GM18858 (cell line): Measurements from ENCODE around the gene ADAMTS9.

Experiments
- ATAC-seq: cut with Tn5 transposase; IDR thresholded peaks from one replicate; pipeline ENCODE4 v1.9.1; 2021; ENCODE audit not compliant: unreplicated experiment

The ADAMTS9 gene

GRCh38 chr3:64655160-64655559 lies 32.6 kb downstream of the ADAMTS9 start:
- no peak for ATAC-seq

- ATAC-seq = no peak
Measured at GRCh38 chr3:64654013-64654412, 33.8 kb downstream of the ADAMTS9 start.

GRCh38 chr3:64653101-64653500 lies 34.7 kb downstream of the ADAMTS9 start:
- no peak for ATAC-seq

DNA sequence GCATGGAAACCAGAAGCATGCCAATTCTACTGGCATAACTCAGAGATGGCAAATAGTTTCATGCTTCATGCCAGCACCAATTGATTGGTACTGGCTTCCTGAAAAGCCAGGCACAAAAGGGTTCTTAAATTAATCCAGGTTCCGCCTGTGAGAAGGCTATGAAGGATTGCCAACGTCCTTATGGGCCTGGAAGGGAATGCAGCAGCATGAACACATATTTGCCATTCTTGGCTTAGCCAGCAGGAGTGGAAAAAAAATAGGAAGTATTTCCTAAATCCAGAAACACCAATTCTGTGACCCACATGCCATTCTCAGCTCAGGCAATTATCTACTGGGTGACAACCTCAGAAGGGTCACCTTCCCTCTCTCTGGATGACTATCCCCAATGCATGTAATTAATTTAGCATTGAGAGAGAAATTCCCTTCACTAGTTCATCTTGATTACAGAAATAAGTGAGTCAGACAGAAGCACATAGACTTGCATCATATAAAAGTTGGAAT lies 36.0 kb downstream of the ADAMTS9 start:
- no peak for ATAC-seq

DNA sequence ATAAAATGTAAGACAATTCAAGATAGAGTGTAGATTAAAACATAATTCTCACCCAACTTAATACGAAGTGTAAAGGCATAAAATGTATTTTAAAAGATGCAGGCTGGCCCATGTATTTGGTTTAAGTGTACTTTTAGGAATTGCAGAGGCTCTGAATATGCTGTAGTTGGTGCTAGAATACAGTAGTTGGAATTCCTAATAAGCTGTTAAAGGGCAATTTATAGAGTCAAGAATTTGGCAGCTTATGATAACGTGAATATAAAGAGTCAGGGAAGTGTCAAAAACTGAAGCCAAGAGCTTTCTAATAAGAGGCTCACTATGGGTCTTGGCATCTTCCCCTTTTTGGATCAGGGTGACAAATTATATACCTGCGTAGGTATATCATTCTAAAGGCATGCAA lies 36.5 kb downstream of the ADAMTS9 start:
- no peak for ATAC-seq

GRCh38 chr3:64650715-64651114 lies 37.1 kb downstream of the ADAMTS9 start:
- ATAC-seq = no peak

- no peak for ATAC-seq
Measured at GRCh38 chr3:64650096-64650622, 37.6 kb downstream of the ADAMTS9 start.

DNA sequence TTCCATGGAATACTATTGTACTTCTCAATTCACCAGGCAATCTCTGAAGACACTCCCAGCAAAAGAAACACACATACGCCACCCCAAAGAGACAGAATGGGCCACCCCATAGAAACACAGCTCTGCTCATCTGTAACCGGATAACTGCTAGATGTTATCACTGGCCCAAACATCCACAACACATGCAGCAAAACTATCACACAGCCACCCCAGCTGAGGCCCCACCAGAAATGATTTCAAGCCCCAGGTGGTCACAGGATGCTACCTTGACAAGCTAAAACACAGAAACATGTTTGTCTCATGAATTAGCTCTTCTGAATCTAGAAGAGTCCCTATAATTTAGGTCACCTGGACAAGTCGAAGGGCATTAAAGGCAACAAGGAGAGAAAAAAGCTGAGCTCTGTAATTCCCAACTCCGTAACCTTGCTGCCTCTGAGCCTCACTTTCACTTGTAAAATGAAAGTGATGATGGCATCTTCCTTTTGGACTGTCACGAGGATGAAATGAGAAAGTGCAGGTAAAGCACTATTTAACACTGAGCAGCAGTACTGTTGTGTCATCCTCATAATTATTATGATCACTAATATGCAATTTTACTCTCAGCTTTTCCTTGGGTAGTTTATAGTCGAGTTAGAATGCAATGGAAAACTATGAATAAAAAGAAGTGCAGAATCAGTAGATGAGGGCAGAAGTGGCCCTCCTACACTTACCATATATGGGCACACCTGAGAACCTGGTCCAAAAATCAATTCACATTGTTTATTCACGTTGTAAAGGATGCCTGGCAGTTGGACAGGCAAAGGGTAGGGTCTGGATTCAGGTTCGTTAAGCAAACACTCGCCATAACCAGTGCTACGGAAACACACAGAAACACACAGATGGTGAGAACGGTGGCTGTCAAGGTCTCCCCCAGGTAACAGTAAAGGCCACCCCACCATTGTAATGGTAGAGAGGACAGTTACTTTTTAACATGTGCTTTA lies 38.6 kb downstream of the ADAMTS9 start:
- no peak for ATAC-seq

- ATAC-seq = no peak
Measured at GRCh38 chr3:64647825-64648224, 40.0 kb downstream of the ADAMTS9 start.

DNA sequence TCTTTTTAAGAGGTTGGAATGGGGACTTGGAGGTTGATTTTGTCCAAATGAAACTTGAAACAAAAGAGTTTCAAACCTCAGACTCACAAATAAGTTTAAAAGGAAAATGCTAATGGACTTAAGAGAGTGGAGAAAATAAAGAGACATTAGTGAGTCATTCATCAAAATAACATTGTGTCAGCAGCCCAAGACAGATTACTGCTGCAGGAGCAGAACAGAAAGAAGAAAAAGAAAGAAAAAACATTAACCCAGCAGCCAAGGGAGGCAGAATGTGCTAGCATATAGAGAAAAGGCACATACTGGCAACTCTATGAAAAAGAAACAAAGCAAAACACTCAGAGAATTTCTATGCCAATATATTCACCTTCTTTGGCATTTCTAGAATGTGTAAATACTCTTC lies 42.6 kb downstream of the ADAMTS9 start:
- no peak for ATAC-seq

DNA sequence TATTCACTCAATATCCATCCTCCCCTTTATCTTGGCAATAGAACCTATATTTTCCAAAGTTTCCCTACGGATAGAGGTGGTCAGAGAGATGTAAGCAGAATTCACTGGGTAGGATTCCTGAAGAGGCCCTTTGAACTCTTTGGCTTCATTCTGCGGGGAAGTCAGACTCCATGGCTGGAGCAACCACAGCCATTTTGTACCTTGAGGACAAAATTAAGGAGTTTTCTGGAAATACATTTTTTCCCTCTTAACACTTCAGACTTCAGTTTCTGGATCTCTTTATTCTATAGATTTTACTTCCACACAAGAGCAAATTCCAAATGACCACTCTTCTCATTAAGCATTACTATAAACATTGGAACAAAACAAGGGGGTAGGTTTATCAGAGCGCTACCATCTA lies 43.3 kb downstream of the ADAMTS9 start:
- no peak for ATAC-seq

DNA sequence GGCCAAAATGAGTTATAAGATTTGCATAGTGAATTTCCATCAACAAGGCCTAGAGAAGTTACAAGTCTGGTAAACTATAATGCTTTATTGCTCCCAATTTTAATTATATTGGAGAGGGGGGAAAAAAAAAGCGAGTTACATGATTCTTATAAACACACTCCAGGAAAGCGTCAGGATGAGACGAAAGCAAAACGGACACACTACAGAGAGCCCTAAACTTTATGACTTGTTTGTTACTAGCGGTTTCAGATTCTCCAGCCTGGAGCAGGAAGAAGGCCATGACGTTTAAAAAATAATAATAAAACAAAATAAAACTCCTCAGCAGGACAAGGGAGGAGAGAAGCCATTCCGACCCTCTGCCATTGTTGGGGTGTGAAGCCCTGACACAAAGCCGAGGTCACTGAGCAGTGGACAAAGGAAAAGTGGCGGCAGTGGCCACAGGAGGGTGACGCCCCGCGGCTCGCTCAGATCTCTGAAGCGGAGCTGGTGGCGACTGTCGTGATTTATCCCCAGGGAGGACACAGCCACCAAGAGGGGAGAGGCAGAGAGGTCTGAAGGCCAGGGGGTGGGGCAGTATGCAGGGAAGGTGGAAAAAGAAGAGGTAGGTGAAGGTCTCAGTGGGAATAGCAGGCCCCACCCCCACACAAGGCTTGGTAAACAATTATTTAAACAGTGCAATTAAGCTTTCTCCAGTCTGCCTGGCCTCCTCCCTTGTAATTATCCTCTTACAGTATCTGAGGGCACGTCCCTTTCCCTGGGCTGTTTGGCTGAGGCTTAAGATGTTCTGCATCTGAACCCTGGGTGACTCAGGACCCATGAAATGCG lies 45.3 kb downstream of the ADAMTS9 start:
- no peak for ATAC-seq

DNA sequence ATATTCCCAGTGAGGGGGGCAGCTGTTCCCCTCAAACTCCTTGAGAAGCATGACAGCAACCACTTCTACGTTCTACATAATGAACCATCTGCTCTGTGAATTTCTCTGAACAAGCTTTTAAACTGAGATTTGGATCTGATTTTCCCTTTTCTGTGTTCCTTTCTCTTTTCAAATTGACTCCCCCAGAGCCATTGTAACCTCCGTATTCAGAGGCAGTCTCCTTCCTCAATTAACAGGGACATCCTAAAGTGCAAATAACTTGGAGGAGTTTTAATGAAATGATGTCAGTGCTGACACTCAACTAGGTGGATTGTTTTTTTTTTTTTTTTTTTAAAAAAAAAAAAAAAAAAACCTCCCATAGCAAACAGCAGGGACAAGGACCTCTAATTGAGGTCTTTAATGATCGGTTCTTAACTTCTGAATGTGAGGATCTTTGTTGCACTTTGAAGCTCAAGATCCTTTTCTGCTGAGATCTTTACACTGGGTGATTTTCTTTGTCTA lies 48.8 kb downstream of the ADAMTS9 start:
- ATAC-seq = no peak

DNA sequence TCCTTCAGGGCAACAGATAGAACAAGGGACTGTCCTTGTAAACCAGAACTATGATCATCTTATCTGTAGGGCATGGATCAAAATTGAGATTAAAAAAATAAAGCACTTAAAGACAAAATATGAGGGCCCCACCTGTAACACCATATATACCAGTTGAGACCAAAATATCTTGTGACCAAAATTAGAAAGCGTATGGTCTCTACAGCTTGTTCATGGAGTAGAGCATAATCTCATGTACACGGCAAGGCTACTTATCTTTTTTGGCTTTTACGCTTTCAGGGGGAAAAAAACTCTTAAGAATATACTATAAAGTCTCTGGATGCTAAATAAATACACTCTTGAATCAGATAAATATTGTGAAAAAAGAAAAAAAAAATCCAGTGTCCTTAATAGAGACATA lies 49.3 kb downstream of the ADAMTS9 start:
- no peak for ATAC-seq

GRCh38 chr3:64634417-64634816 lies 53.4 kb downstream of the ADAMTS9 start:
- ATAC-seq = no peak

GRCh38 chr3:64631951-64632350 lies 55.8 kb downstream of the ADAMTS9 start:
- no peak for ATAC-seq

DNA sequence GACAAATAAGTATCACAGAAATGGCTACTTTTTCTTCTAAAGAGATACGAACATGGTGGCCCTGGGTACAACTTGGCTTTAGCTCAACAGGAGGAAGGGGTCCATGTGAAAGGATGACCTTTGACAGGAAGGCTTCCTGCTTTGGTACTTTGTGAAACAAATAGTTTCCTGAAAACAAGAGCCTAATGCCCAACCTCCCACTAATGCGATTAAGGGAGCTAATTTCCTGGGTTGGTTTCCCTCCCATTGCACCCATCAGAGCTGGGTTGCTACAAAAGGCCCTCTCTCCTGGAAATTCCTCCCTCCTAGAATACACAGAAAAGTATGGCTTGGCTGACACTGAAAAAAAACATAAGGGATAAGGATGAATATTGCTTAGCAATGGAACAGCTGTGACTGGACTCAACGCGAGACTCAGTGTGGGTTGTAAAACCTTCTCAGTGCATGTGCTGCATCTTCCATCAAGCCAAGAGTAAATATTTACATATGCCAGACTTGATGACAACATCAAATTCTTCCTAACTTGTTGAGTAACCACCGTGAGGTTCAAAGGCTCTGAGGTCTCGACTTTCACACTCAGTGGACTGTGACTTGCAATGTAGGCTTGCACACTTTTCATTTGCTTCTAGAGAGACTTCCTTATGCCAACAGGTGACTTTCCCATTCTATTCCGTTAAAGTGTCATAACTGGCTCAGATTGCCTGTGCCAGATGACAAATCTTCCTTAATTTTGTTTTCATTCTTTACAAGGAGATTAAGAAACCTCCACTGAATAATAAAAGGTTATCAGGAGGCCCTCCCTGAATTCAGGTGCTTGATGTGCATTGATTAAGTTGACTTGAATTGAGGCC lies 60.1 kb downstream of the ADAMTS9 start:
- ATAC-seq = no peak

GRCh38 chr3:64627042-64627441 lies 60.8 kb downstream of the ADAMTS9 start:
- ATAC-seq = no peak

DNA sequence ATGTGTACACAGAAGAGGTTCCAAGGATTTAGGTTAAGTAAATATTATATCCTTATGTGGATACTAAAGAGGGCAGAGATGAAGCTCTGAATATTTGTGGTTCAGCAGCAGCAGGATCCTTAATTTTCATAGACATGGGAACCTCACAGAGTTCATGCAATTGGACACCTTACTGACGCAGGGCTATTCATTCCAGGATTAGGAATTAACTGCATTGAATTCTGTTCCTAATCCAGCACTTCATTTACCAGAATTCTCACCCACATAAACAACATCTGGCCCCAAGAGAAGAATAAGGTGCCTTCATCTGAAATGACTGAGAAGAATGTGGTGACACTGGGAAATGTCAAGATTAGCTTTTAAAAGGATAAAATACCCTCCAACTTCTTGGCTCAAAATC lies 62.4 kb downstream of the ADAMTS9 start:
- ATAC-seq = no peak

DNA sequence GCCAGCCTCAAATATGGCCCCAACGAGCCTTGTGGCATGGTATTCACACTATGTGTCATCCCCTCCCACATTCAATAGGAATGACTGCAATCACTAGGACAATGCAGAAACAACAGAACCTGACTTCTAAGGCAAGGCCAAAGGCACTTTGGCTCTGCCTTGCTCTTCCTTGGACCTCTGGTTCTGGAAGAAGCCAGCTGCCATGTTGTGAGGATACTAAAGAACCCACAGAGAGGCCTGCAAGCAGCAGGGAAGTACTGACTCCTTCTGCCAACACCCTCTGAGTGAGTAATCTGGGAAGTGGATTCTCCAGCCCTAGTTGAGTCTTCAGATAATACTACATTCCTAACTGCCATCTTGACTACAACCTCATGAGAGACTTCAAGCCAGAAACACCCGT lies 64.7 kb downstream of the ADAMTS9 start:
- no peak for ATAC-seq
